Esophagus squamous epithelium (tissue), 5 donors: ENCODE data around the gene SPRR2D. TPM values are rescaled to one million over a fixed set of nuclear protein-coding genes. Genes with fewer than 3 reads are reported as not detected.

Source experiments
- DNase-seq: peaks from one replicate; lab custom pipeline; 2025; lab: John Stamatoyannopoulos, UW
- H3K27ac ChIP-seq, 4 donors: fragments of 200-600 bp; sonication (generic); one replicate each; pipeline ENCODE4 v1.5.1; 2016 to 2019; ENCODE audit warnings: mild to moderate bottlenecking in 1 of 4
- H3K27me3 ChIP-seq, 4 donors: fragments of 200-600 bp; sonication (generic); 1 replicate in 3 of 4; 2 replicates in 1 of 4; pipeline versions ENCODE4 v1.5.1 to v1.6.0; 2017 to 2021; ENCODE audit warnings: antibody characterized with exemption in 1 of 4
- H3K36me3 ChIP-seq, 3 donors: fragments of 200-600 bp; sonication (generic); one replicate each; pipeline ENCODE4 v1.5.1; 2016 to 2019
- H3K4me1 ChIP-seq, 3 donors: fragments of 200-600 bp; sonication (generic); one replicate each; pipeline ENCODE4 v1.5.1; 2017 to 2019
- H3K4me3 ChIP-seq, 4 donors: fragments of 200-600 bp; sonication (generic); 1 replicate in 3 of 4; 2 replicates in 1 of 4; pipeline ENCODE4 v1.5.1; 2016 to 2019; ENCODE audit warnings: mild to moderate bottlenecking in 2 of 4, moderate library complexity in 1 of 4
- H3K9me3 ChIP-seq, 3 donors: fragments of 200-600 bp; sonication (generic); one replicate each; pipeline ENCODE4 v1.5.1; 2016 to 2019
- POLR2A ChIP-seq, 4 donors: fragments of 450-650 bp; IDR thresholded peaks; one replicate each; pipeline ENCODE4 v1.6.1; 2017; ENCODE audit warnings: antibody characterized with exemption in 4 of 4, mild to moderate bottlenecking in 4 of 4, moderate library complexity in 3 of 4
- WGBS, 2 donors: methylation state at CpG; one replicate each; pipeline ENCODE4 v1.1.5; 2018; 5-methylcytosine and 5-hydroxymethylcytosine counted together
- intact Hi-C: fragments of 100-400 bp; cut with DNase I; formaldehyde crosslinking; loops from one replicate; pipeline ENCODE4 v1.15.0; 2022
- total RNA-seq, 4 donors: library from RNA; depleted of rRNA; stranded (reverse); fragments of >200 nt; gene quantifications; one replicate each; pipeline ENCODE4 v1.1.0, GENCODE V29; 2016
- TF ChIP-seq, protein P1 (sequence below), 6 experiments: fragments of 450-650 bp in 4 of 6; fragments of 200-600 bp in 2 of 6; sonication (generic) in 2 of 6; IDR thresholded peaks; one replicate each; pipeline ENCODE4 v1.5.1; 2016 to 2019; ENCODE audit warnings: antibody characterized with exemption in 6 of 6, mild to moderate bottlenecking in 4 of 6, moderate library complexity in 4 of 6
- donor health status: DM: yes; HTN: yes; CAD: no.

Gene SPRR2D
- total RNA-seq, 4 donors from 2014 or later = 8.2 to 1,680 (median 542) TPM

DNA sequence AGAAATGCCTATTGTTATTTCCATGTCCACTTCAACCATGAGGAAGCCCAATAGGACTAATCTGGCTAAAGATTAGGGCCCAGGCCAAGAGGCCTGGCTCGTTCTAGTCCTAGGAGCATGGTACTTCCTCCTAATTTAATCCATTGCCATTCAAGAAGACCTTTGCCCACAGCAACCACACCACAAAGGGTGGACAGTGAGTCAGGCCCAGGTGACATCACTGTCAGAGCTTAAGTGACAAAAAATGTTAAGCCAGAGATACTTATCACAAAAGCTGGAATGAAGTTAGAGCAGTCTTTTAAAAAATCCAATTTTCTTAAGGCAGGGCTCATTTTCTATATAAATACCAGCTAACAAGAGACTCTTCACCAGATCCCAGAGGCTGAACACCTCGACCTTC is 39.5 kb downstream of the SPRR2D start, which contains the start of gene SPRR3:
SPRR3 (plus strand) TSS at position 368 of the 400 bp plus-strand sequence. CDS start 1,272 bp downstream, outside the sequence.
- H3K4me1 ChIP-seq = peaks cover 0 to 48% (median 0%) of the 10 kb centered on the region in 3 donors
- intact Hi-C loops = no loop called here
- no peaks in the 10 kb centered on the region for H3K27me3 ChIP-seq
- H3K36me3 ChIP-seq = no peaks in the 10 kb centered on the region
- DNase-seq = no peak
- no peaks in the 10 kb centered on the region for H3K9me3 ChIP-seq
- H3K4me3 ChIP-seq = peak within 1 kb of the TSS in 3 of 4 donors; percentile 18 to 42 (median 41)
- WGBS, 2 donors = 44 to 50% methylated on average over 2 of the region's 2 CpGs
- H3K27ac ChIP-seq = peak within 1 kb of the TSS; percentile 70 to 91 (median 84)
- no peak for TF ChIP-seq POLR2A (IDR thresholded peaks at IDR 0.05)
- TF ChIP-seq, protein P1, sequence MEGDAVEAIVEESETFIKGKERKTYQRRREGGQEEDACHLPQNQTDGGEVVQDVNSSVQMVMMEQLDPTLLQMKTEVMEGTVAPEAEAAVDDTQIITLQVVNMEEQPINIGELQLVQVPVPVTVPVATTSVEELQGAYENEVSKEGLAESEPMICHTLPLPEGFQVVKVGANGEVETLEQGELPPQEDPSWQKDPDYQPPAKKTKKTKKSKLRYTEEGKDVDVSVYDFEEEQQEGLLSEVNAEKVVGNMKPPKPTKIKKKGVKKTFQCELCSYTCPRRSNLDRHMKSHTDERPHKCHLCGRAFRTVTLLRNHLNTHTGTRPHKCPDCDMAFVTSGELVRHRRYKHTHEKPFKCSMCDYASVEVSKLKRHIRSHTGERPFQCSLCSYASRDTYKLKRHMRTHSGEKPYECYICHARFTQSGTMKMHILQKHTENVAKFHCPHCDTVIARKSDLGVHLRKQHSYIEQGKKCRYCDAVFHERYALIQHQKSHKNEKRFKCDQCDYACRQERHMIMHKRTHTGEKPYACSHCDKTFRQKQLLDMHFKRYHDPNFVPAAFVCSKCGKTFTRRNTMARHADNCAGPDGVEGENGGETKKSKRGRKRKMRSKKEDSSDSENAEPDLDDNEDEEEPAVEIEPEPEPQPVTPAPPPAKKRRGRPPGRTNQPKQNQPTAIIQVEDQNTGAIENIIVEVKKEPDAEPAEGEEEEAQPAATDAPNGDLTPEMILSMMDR (IDR thresholded peaks at IDR 0.05) = no peak

DNA sequence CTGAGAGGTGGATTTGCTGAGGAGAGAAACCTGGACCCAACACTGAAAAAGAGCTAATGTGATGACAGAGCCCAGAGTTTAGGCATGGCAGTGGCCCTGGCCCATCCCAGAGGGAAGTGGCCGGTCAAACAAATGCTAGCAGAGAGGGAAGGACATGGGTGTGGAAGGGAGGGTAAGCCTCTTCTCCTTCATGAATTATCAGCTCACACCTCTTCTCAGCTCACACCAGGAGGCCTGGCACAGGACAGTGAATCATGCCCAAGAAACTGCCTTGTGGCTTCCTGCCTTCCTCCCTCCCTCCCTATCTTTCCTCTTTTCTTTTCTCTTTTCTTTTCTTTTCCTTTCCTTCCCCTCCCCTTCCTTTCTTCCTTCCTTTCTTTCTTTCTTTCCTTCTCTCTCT is 40.6 kb downstream of the SPRR2D start:
- WGBS, 2 donors = 81% methylated on average over 1 of the region's 1 CpG; no CpG with 5 or more reads in 1 of the 2 donors
- H3K9me3 ChIP-seq = no peaks in the 10 kb centered on the region
- TF ChIP-seq, protein P1 (IDR thresholded peaks at IDR 0.05) = no peak
- no peak for TF ChIP-seq POLR2A (IDR thresholded peaks at IDR 0.05)
- no peak overlapping the region for H3K4me3 ChIP-seq
- peak overlapping the region; percentile 30 to 91 (median 84) for H3K27ac ChIP-seq
- H3K27me3 ChIP-seq = no peaks in the 10 kb centered on the region
- intact Hi-C loops = no loop called here
- H3K36me3 ChIP-seq = no peaks in the 10 kb centered on the region
- DNase-seq = no peak
- H3K4me1 ChIP-seq = peaks cover 0 to 48% (median 0%) of the 10 kb centered on the region in 3 donors

DNA sequence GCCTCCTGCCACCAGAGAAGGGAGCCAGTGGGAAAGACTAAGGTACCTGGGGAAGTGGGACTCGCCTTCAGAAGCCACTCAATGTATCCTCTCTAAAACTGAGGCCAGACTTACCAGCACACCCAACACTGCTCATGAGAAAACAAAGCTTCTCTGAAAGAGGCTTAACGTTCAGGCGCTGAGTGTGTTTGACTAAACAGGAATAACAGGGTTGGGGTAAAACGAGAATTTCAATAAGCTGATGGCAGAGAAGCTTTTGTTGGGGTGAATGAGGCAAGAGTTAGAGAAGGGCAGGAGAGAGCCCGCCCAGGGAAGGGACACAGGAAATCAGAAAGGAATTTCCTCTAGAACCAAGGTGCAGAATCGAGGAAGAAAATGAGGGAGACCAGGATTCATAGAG is 41.1 kb downstream of the SPRR2D start:
- H3K4me3 ChIP-seq = no peak overlapping the region
- H3K27me3 ChIP-seq = no peaks in the 10 kb centered on the region
- WGBS, 2 donors = 41 to 55% methylated on average over 6 of the region's 6 CpGs
- H3K4me1 ChIP-seq = peaks cover 0 to 48% (median 0%) of the 10 kb centered on the region in 3 donors
- no peaks in the 10 kb centered on the region for H3K36me3 ChIP-seq
- TF ChIP-seq, protein P1 (IDR thresholded peaks at IDR 0.05) = no peak
- TF ChIP-seq POLR2A (IDR thresholded peaks at IDR 0.05) = no peak
- intact Hi-C loops = no loop called here
- no peak for DNase-seq
- H3K27ac ChIP-seq = peak overlapping the region; percentile 74 to 91 (median 84)
- H3K9me3 ChIP-seq = peaks cover 0 to 3% (median 0%) of the 10 kb centered on the region in 3 donors

DNA sequence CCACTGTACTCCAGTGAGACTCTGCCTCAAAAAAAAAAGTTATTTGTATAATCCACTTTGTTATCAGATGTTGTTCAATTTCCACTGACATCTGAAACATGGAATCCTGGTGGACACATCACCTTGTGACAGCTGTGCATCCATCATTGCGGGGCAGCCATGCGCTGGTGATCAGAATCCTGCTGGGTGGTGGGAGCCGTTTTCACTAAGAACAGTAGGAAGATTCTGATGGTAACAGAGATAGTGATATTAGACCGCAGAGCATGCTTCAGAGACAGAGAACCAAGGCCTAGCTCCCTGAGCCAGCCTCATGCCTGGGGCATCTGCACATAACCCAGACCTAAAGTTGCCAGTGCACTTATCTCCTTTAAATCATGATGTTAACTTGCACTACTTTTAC is 42.4 kb downstream of the SPRR2D start:
- Histone ChIP-seq H3K4me1 (peaks cover 0 to 48% (median 0%) of the 10 kb centered on the region in 3 donors), H3K36me3 (no peaks in the 10 kb centered on the region), H3K27me3 (no peaks in the 10 kb centered on the region), H3K27ac (peak overlapping the region; percentile 17 to 91 (median 79)), H3K4me3 (no peak overlapping the region), H3K9me3 (peaks cover 0 to 3% (median 0%) of the 10 kb centered on the region in 3 donors)
- TF ChIP-seq, protein P1 (IDR thresholded peaks at IDR 0.05) = no peak
- TF ChIP-seq POLR2A (IDR thresholded peaks at IDR 0.05) = no peak
- DNase-seq = no peak
- intact Hi-C loops = no loop called here
- WGBS, 2 donors = 83 to 88% methylated on average over 3 to 4 of the region's 4 CpGs

DNA sequence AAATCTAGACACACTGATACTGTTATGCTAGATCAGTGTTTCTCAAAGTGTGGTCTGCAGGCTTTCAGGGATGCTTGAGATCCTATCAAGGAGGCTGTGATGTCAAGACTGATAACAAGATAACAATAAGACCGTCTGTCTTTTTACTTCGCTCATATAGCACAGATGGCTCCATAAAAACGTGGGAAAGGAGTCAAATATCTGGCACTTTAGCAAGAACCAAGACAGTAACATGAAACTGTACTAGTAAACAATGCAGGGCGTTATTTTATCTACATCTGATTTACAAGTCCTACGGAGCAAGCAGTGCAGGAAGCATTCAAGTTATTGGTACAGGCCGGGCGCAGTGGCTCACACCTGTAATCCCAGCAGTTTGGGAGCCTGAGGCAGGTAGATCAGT is 43.0 kb downstream of the SPRR2D start:
- peaks cover 0 to 3% (median 0%) of the 10 kb centered on the region in 3 donors for H3K9me3 ChIP-seq
- peak overlapping the region in 2 of 4 donors; percentile 84 to 91 for H3K27ac ChIP-seq
- peaks cover 0 to 48% (median 0%) of the 10 kb centered on the region in 3 donors for H3K4me1 ChIP-seq
- intact Hi-C loops = no loop called here
- H3K36me3 ChIP-seq = no peaks in the 10 kb centered on the region
- no peaks in the 10 kb centered on the region for H3K27me3 ChIP-seq
- TF ChIP-seq, protein P1 (IDR thresholded peaks at IDR 0.05) = no peak
- WGBS, 2 donors = 52 to 56% methylated on average over 7 of the region's 7 CpGs
- H3K4me3 ChIP-seq = no peak overlapping the region
- DNase-seq = no peak
